ENCODE measurements around the gene SHOC1. TPM values are rescaled to one million over a fixed set of nuclear protein-coding genes. Genes with fewer than 3 reads are reported as not detected.
"Not testable (repeated sequence)": the region's sequence is repeated elsewhere in the genome, so short reads cannot be mapped to it uniquely, and the experiment has no call there.

Gene SHOC1
- polyA plus RNA-seq, 1 experiment: not detected

- POLR2A ChIA-PET: no interaction called here
- Histone ChIP-seq H3K36me3 (ENCODE audit: control insufficient read depth, insufficient read depth, low read length) (no peaks in the 10 kb centered on the region), H3K27me3 (ENCODE audit: control insufficient read depth, insufficient read depth, low read length) (no peaks in the 10 kb centered on the region), H3K4me3 (ENCODE audit: low read depth, low read length) (no peak overlapping the region)
- no peak for DNase-seq (ENCODE audit: low read depth)
- CTCF ChIA-PET: no interaction called here
- no peak for TF ChIP-seq CTCF (IDR thresholded peaks at IDR 0.05; ENCODE audit: insufficient read depth, low read depth, low read length)
Measured at GRCh38 chr9:111799506-111799905, 4.8 kb upstream of the SHOC1 start.

DNA sequence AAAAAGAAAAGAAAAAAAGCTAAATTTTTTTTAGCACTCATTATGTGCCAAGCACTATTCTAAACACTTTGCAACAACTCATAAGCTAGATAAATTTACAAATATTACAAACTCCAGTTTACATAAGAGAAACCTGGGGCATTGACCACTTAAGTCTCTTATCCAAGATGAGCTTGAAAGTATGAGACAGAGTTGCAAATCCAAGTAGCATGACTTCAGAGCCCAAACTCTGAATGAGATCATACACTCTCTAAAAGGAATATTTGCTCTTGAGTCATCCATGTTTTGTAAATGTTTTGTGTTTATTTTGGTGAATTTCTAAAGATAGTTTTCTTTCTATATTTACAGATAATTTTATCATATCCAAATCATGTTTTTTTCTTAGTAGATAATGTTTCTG, 4.0 kb upstream of the SHOC1 start:
- Histone ChIP-seq H3K36me3 (ENCODE audit: control insufficient read depth, insufficient read depth, low read length) (no peaks in the 10 kb centered on the region), H3K4me3 (ENCODE audit: low read depth, low read length) (no peak overlapping the region), H3K27me3 (ENCODE audit: control insufficient read depth, insufficient read depth, low read length) (no peaks in the 10 kb centered on the region)
- no peak for TF ChIP-seq CTCF (IDR thresholded peaks at IDR 0.05; ENCODE audit: insufficient read depth, low read depth, low read length)
- DNase-seq (ENCODE audit: low read depth): peak; percentile 35
- CTCF ChIA-PET: no interaction called here
- POLR2A ChIA-PET: no interaction called here

- no peaks in the 10 kb centered on the region for H3K36me3 ChIP-seq (ENCODE audit: control insufficient read depth, insufficient read depth, low read length)
- ChIA-PET POLR2A (no interaction called here), CTCF (no interaction called here)
- H3K27me3 ChIP-seq (ENCODE audit: control insufficient read depth, insufficient read depth, low read length): no peaks in the 10 kb centered on the region
- TF ChIP-seq CTCF (IDR thresholded peaks at IDR 0.05; ENCODE audit: insufficient read depth, low read depth, low read length): no peak
- DNase-seq (ENCODE audit: low read depth): no peak
- no peak overlapping the region for H3K4me3 ChIP-seq (ENCODE audit: low read depth, low read length)
Measured at GRCh38 chr9:111795557-111795839, 761 bp upstream of the SHOC1 start.

GRCh38 chr9:111791821-111792220, 2.9 kb downstream of the SHOC1 start:
- H3K27me3 ChIP-seq (ENCODE audit: control insufficient read depth, insufficient read depth, low read length); H3K36me3 ChIP-seq (ENCODE audit: control insufficient read depth, insufficient read depth, low read length); CTCF ChIA-PET; POLR2A ChIA-PET; DNase-seq (ENCODE audit: low read depth); H3K4me3 ChIP-seq (ENCODE audit: low read depth, low read length): not testable (repeated sequence)

DNA sequence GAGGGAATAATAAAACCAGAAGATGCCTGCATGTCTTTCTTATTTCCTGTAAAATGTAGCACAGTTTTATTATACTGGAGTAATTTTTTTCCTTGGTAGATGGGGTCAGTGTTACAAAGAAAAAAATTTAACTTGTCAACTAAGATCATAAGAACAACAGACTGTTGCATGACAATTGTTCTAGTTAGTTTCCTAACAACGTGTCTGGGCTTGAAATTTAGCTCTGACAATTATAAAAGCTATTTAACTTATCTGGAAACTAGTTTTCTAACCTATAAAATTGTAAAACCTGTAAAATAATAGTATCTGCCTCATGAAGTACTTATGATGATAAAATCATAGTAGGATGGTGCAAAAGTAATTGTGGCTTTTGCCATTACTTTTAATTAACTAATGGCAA, 4.9 kb downstream of the SHOC1 start:
- CTCF ChIA-PET: no interaction called here
- no peaks in the 10 kb centered on the region for H3K27me3 ChIP-seq (ENCODE audit: control insufficient read depth, insufficient read depth, low read length)
- POLR2A ChIA-PET: no interaction called here
- H3K36me3 ChIP-seq (ENCODE audit: control insufficient read depth, insufficient read depth, low read length): no peaks in the 10 kb centered on the region
- DNase-seq (ENCODE audit: low read depth): no peak
- H3K4me3 ChIP-seq (ENCODE audit: low read depth, low read length): no peak overlapping the region
- TF ChIP-seq CTCF (IDR thresholded peaks at IDR 0.05; ENCODE audit: insufficient read depth, low read depth, low read length): no peak

DNA sequence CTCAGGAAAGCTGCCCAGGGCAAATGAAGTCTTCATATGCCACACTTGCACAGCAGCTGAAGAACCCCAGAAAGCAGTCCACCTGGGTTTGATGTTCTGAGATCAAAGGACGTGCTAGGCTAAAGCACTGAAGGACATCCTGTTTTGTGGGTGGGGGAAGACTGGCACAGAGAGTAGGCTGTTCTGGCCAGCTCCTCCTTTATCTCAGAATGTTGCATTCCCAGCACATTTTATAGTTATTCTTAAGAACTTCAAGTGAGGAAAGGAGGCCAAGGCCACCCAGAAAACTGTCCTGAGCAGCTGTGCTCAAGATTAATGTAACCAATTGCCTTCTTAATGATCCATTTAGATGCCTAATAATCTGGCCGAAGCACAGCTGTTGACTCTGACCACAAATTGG, 10.9 kb downstream of the SHOC1 start:
- DNase-seq (ENCODE audit: low read depth): no peak
- no peaks in the 10 kb centered on the region for H3K36me3 ChIP-seq (ENCODE audit: control insufficient read depth, insufficient read depth, low read length)
- TF ChIP-seq CTCF (IDR thresholded peaks at IDR 0.05; ENCODE audit: insufficient read depth, low read depth, low read length): no peak
- no peak overlapping the region for H3K4me3 ChIP-seq (ENCODE audit: low read depth, low read length)
- ChIA-PET POLR2A (no interaction called here), CTCF (interaction anchor here (1.0 to 1.4 kb wide), 3 partner anchors 12 to 659 kb away, joined by 3 read pairs; no protein-coding TSS in a partner anchor)
- H3K27me3 ChIP-seq (ENCODE audit: control insufficient read depth, insufficient read depth, low read length): no peaks in the 10 kb centered on the region
